ENCODE results near the gene MAP1B. TPM values are rescaled to one million over a fixed set of nuclear protein-coding genes. Genes with fewer than 3 reads are reported as not detected.

Gene MAP1B
- total and polyA plus RNA-seq, 2 of the 4 experiments (the other 2 are of a cell fraction): 41.1 to 183 TPM

DNA sequence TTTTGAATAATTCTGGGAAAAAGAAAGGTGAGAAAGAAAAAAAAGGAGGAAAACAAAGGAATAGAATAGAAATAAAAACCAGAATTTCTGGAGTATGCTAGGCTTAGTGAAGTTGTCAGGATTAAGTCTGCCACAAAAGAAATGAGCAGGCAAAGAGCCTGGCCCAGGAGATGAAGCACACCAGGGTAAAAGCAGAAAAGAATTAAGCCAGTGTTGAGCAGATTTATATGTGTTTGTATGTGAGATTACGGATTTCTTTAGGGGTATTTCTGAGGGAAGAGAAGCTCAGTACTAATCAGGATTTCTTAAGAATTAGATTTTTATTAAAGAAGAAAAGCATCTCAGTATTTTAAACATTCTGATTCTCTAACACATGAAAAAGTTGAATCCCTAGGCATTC, 138.3 kb downstream of the MAP1B start:
- WGBS, 2 experiments (ENCODE audit: extremely low coverage in 2 of 2, insufficient read length in 1 of 2): no CpG with 5 or more reads among the region's 1 CpG
- DNase-seq (no peak), ATAC-seq (ENCODE audit: low read depth) (no peak)
- H3K79me1 ChIP-seq (ENCODE audit: low read depth in 1 of 2, low read length in 2 of 2): peaks cover 3 to 41% of the 10 kb centered on the region in 2 experiments; a peak in 2 of 4 replicates
- ChIA-PET POLR2A (ENCODE audit: unreplicated experiment) (no interaction called here), CTCF (interaction anchor here (0.6 to 1.5 kb wide), 4 partner anchors 14 to 112 kb away, joined by 3 to 5 read pairs (median 4); no protein-coding TSS in a partner anchor)
- no peak overlapping the region for H2AK5ac ChIP-seq (ENCODE audit: low read depth, low read length)
- H3K56ac ChIP-seq (ENCODE audit: extremely low read depth, insufficient read depth, low read length): no peak overlapping the region
- no peak overlapping the region for H2AK9ac ChIP-seq (replicated peaks; ENCODE audit: low read depth, low read length, poor library complexity)
- peaks cover 10% of the 10 kb centered on the region for H3K9me1 ChIP-seq (ENCODE audit: insufficient read depth, low read length)
- no peak for TF ChIP-seq USF2 (IDR thresholded peaks at IDR 0.05; ENCODE audit: low read depth, low read length)
- TF ChIP-seq, protein P1, sequence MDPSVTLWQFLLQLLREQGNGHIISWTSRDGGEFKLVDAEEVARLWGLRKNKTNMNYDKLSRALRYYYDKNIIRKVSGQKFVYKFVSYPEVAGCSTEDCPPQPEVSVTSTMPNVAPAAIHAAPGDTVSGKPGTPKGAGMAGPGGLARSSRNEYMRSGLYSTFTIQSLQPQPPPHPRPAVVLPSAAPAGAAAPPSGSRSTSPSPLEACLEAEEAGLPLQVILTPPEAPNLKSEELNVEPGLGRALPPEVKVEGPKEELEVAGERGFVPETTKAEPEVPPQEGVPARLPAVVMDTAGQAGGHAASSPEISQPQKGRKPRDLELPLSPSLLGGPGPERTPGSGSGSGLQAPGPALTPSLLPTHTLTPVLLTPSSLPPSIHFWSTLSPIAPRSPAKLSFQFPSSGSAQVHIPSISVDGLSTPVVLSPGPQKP (IDR thresholded peaks at IDR 0.05; ENCODE audit: borderline replicate concordance, low read depth, low read length): no peak
- H3K9me3 ChIP-seq (ENCODE audit: control insufficient read depth, insufficient read depth, low read length): no peaks in the 10 kb centered on the region
- H4K91ac ChIP-seq (ENCODE audit: insufficient read depth, low read depth, low read length): no peak overlapping the region
- H3K36me3 ChIP-seq (ENCODE audit: control insufficient read depth, insufficient read depth, low read length): no peaks in the 10 kb centered on the region
- H3K9ac ChIP-seq (ENCODE audit: low read depth, low read length): no peak overlapping the region
- H3K23ac ChIP-seq (ENCODE audit: low read depth, low read length): no peak overlapping the region
- no TSS peak for BruUV-seq (replicated peaks)
- no peak overlapping the region for H2BK15ac ChIP-seq (ENCODE audit: low read depth, low read length)
- H3K4me2 ChIP-seq (ENCODE audit: low read depth, low read length): no peak overlapping the region
- H3K4me1 ChIP-seq (ENCODE audit: control insufficient read depth, insufficient read depth, low read length): peaks cover 14% of the 10 kb centered on the region; the same call in 1 of the 2 replicates
- H3K27me3 ChIP-seq (ENCODE audit: control insufficient read depth, insufficient read depth, low read length): no peaks in the 10 kb centered on the region
- H4K20me1 ChIP-seq (ENCODE audit: insufficient read depth, low read length): 0 out of 2 replicates have a peak, but pooled peaks cover 4% of the 10 kb centered on the region
- 0 out of 2 replicates have a peak overlapping the region, but pooled peaks have one; percentile 12 for H3K14ac ChIP-seq (replicated peaks; ENCODE audit: low read depth, low read length)
- no peak overlapping the region for H2BK5ac ChIP-seq (ENCODE audit: low read depth, low read length, poor library complexity, severe bottlenecking)
- no peak overlapping the region for H2BK120ac ChIP-seq (ENCODE audit: low read depth, low read length)
- no peak overlapping the region for H3K27ac ChIP-seq (ENCODE audit: insufficient read depth, low read length)
- in situ Hi-C loops (cut with MboI; ENCODE audit: low sequenced_read_pairs): no loop called here
- intact Hi-C loops (cut with micrococcal nuclease): loop anchor here (5.0 kb wide), 3 partner anchors 62 to 108 kb away; no protein-coding TSS in a partner anchor
- peak overlapping the region; percentile 55; the same call in 1 of the 2 replicates for H4K5ac ChIP-seq (ENCODE audit: low read depth, low read length)
- H3K4me3 ChIP-seq (ENCODE audit: insufficient read depth, low read depth, low read length): no peak overlapping the region
- no peak overlapping the region for H2AFZ ChIP-seq (replicated peaks; ENCODE audit: low read length, poor library complexity)
- no peak overlapping the region for H4K8ac ChIP-seq (ENCODE audit: low read depth in 2 of 2, low read length in 2 of 2)
- H3K4ac ChIP-seq (ENCODE audit: low read depth, low read length): no peak overlapping the region
- H3K18ac ChIP-seq (ENCODE audit: low read depth, low read length): no peak overlapping the region
- dilution Hi-C loops (cut with HindIII; ENCODE audit: low sequenced_read_pairs, unreplicated experiment): no loop called here
- H2BK20ac ChIP-seq (ENCODE audit: low read depth, low read length): no peak overlapping the region; the same call in 1 of the 2 replicates
